Brain microvascular endothelial cell (primary cell): ENCODE data around the gene RIMS1.

Experiments used
- DNase-seq: peaks from one replicate; pipeline ENCODE4 v3.0.0-alpha.2; 2020
- H3K27ac ChIP-seq: fragments of 250-450 bp; sonication (Bioruptor Pico); 2 replicates; pipeline ENCODE4 v1.5.1; 2020; ENCODE audit warnings: mild to moderate bottlenecking, moderate library complexity
- H3K27me3 ChIP-seq: fragments of 250-450 bp; sonication (Bioruptor Pico); replicated peaks from 2 replicates; pipeline ENCODE4 v1.5.1; 2020; ENCODE audit warnings: mild to moderate bottlenecking
- H3K36me3 ChIP-seq: fragments of 250-450 bp; sonication (Bioruptor Pico); replicated peaks from 2 replicates; pipeline ENCODE4 v1.5.1; 2020; ENCODE audit warnings: mild to moderate bottlenecking
- H3K4me3 ChIP-seq: 2 replicates; pipeline ENCODE4 v1.5.1; 2011; ENCODE audit warnings: low read depth, mild to moderate bottlenecking, control low read depth, low read length, moderate library complexity
- CTCF ChIP-seq: IDR thresholded peaks from 2 replicates; pipeline ENCODE4 v1.5.1; 2011; ENCODE audit warnings: low read depth, mild to moderate bottlenecking, moderate library complexity, low read length, control low read depth, inconsistent platforms; ENCODE audit errors: missing control alignments
- in situ Hi-C: cut with HindIII; loops from 2 replicates; pipeline ENCODE4 v1.10.0; 2017; ENCODE audit warnings: low sequenced_read_pairs, low pct_ligation_motif_present

Gene RIMS1

DNA sequence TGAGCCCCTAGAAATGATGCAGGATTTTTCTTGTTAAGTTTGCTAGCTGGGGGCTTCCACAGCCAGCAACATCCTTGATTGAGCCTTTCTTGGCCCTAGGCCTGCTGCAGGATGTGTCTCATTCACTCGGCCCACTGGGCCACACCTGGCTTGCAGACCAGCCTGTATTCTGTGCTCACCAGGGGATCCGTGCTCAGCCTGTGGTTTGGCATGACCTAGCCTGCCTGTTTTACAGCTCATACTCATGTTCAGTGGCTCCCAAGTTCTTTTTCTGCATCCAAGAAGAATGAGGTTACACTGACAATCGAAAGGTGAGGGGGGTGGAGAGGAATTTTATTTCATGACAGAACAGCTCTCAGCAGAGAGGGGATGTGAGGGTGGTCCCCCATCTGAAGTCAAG, 263.4 kb downstream of the RIMS1 start:
- no peak for TF ChIP-seq CTCF
- in situ Hi-C loops = no loop called here
- DNase-seq = no peak
- H3K4me3 ChIP-seq = no peak overlapping the region
- H3K27ac ChIP-seq = no peak overlapping the region
- H3K27me3 ChIP-seq = no peaks in the 10 kb centered on the region
- H3K36me3 ChIP-seq = no peaks in the 10 kb centered on the region

DNA sequence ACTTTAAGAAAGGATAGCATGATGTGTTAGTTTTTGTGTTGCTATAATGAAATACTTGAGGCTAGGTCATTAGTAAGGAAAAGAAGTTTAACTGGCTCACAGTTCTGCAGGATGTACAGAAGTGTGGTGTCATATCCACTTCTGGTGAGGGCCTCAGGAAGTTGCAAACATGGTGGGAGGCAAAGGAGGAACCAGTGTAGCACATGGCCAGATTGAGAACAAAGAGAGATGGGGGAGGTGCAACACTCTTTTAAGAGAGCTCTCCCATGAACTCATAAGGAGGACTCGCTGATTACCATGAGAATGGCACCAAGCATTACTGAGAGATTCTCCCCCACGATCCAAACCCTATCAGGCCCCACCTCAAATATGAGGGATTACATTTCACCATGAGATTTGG, 265.4 kb downstream of the RIMS1 start:
- Histone ChIP-seq H3K27me3 (no peaks in the 10 kb centered on the region), H3K36me3 (no peaks in the 10 kb centered on the region), H3K27ac (no peak overlapping the region), H3K4me3 (no peak overlapping the region)
- no peak for TF ChIP-seq CTCF
- in situ Hi-C loops = no loop called here
- DNase-seq = no peak

GRCh38 chr6:72175916-72176315, 289.6 kb downstream of the RIMS1 start:
- Histone ChIP-seq H3K27me3 (peaks cover 4% of the 10 kb centered on the region), H3K36me3 (no peaks in the 10 kb centered on the region), H3K4me3 (no peak overlapping the region), H3K27ac (no peak overlapping the region)
- TF ChIP-seq CTCF = no peak
- no peak for DNase-seq
- in situ Hi-C loops = no loop called here

DNA sequence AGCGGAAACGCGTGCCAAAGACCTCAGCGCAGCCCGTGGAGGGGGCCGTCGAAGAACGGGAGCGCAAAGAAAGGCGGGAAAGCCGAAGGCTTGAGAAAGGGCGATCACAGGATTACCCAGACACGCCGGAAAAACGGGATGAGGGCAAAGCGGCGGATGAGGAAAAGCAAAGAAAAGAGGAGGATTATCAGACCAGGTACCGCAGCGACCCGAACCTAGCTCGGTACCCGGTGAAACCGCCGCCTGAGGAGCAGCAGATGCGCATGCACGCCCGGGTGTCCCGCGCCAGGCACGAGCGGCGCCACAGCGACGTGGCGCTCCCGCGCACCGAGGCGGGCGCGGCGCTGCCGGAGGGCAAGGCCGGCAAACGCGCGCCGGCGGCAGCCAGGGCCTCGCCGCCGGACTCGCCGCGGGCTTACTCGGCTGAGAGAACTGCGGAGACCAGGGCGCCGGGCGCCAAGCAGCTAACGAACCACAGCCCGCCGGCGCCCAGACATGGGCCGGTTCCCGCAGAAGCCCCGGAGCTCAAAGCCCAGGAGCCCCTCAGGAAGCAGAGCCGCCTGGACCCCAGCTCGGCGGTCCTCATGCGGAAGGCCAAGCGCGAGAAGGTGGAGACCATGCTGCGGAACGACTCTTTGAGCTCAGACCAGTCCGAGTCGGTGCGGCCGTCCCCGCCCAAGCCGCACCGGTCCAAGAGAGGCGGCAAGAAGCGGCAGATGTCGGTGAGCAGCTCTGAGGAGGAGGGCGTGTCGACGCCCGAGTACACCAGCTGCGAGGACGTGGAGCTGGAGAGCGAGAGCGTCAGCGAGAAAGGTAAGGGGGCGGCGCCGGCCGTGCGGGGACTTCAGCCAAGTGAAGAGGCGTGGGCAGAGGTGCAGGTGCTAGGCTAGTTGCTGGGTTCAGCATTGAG, 296.2 kb downstream of the RIMS1 start:
- in situ Hi-C loops = no loop called here
- Histone ChIP-seq H3K27me3 (peaks cover 17% of the 10 kb centered on the region), H3K36me3 (no peaks in the 10 kb centered on the region), H3K4me3 (peak overlapping the region; percentile 50), H3K27ac (no peak overlapping the region)
- TF ChIP-seq CTCF = no peak
- peak; percentile 6 for DNase-seq

GRCh38 chr6:72203983-72204382, 317.6 kb downstream of the RIMS1 start:
- Histone ChIP-seq H3K4me3 (no peak overlapping the region), H3K36me3 (no peaks in the 10 kb centered on the region), H3K27me3 (no peaks in the 10 kb centered on the region), H3K27ac (no peak overlapping the region)
- DNase-seq = no peak
- TF ChIP-seq CTCF = no peak
- in situ Hi-C loops = no loop called here

DNA sequence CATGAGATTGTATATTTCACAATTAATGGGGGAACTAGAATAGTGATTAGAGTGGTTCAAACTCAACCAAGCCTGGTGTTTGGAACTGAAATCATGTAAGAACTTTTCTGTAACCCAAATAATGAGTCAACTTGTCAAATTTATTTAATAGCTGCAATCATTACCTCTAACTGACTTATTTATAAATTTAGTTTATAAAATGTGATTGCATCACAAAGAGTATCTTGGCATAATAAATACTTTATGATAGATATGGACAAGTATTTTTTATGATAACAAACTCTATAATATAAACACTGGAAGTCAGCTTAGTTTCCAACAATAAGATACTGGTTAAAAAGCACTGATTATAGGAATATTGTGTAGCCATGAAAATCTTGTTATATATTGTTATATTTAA, 319.1 kb downstream of the RIMS1 start:
- no peaks in the 10 kb centered on the region for H3K36me3 ChIP-seq
- no peak overlapping the region for H3K27ac ChIP-seq
- no peak for DNase-seq
- no peak for TF ChIP-seq CTCF
- H3K27me3 ChIP-seq = no peaks in the 10 kb centered on the region
- H3K4me3 ChIP-seq = no peak overlapping the region
- in situ Hi-C loops = no loop called here
